OCI-LY1 (cell line): ENCODE results near the gene DNAJB7.

Experiments used
- CTCF ChIP-seq: fragments of 200-600 bp; sonication (generic), shearing (Covaris generic); IDR thresholded peaks from 2 replicates; pipeline ENCODE4 v1.5.1; 2017; ENCODE audit warnings: mild to moderate bottlenecking, antibody characterized with exemption, low read length, moderate library complexity, mixed read lengths
- EZH2 ChIP-seq: fragments of 200-600 bp; sonication (generic), shearing (Covaris generic); IDR thresholded peaks from 2 replicates; pipeline ENCODE4 v1.8.0; 2017; ENCODE audit warnings: borderline replicate concordance, mixed run types, mild to moderate bottlenecking, antibody characterized with exemption, low read length, moderate library complexity, mixed read lengths

GRCh38 chr22:40867109-40867508 is 5.2 kb upstream of the DNAJB7 start:
- TF ChIP-seq CTCF (no peak), EZH2 (no peak)
